Measurements from ENCODE around the gene DDAH1.

Gene DDAH1

DNA sequence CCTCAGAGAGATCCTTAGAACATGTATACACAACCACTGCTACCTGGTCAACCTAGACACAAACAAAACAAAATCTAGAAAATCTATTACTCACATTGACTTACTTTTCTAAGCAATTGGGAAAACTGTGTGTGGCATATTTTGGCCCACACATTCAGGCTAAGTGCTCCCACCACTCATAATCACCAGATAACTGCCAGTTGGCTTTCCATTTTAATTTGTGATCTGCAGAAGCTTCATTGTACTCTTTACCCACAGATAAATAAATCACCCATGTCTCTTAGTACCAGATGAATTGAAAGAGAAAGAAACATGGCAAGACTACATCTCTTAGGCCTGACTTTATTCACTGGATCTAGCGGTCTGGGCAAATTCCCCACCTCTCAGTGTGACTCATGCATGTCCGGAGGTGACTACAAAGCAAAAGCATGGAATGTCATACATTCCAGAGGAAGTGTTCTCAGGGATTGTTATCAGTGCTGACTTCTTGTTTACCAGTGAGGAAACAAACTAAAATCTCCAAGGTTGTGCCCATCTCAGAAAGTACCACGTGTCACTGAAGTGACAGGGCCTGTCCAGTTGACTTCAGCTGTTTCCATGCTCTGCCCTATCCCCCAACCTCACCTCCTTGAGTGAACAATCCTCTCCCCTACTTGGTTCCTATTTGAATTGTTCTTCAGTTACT is 136.1 kb downstream of the DDAH1 start:
- no peak for DNase-seq (ENCODE audit: low read depth in 3 of 3)

DNA sequence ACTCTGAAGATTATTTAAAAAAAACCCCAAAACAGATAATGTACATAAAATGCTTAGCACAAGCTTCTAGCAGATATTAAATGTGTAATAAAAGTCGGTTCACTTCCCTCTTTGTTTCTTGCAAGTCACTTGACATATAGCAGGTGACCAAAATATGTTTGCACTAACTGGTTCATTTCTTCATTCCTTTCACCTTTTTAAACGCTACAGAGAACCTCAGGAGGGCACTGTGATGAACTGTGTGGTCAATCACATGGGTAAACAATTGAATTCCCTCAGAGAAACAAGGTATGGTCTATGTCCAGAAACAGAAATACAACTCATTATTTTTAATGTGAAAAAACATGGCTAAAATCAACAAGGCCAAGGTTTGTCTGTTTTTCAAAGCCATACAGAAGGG is 137.2 kb downstream of the DDAH1 start:
- DNase-seq (ENCODE audit: low read depth in 3 of 3) = no peak

DNA sequence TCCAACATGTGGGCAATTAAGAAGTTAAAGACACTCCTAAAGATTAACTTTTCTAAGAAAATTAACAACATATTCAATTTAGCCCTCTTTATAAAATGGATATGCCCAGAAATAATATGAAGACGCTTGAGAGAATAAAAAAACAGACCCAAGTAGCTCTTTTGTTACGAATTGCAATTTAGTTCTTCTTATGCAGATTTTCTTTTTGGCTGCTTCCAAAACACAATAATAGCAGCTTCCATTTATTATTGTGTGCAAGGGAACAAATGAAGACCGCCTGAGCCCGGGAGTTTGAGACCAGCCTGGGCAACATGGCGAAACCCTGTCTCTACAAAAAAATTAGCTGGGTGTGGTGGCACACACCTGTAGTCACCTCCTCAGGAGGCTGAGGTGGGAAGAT is 138.1 kb downstream of the DDAH1 start:
- no peak for DNase-seq (ENCODE audit: low read depth in 3 of 3)

DNA sequence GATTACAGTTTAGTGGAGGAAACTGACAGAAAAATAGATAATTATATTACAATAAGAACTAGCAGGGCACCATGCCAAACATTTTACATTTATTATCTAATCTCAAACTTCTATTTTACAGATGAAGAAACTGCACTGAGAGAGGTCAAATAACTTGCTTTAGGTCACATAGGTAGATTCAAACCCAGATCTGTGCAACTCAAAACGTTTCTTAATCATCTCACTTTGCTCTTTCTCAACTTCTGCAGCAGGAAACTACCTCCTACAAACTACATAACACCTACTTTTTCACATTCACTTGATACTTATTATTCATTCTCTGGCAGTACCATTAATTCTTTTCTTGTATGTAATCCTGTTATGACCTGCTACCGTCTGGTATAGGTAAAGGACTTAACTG is 138.6 kb downstream of the DDAH1 start:
- DNase-seq (ENCODE audit: low read depth in 3 of 3) = no peak

DNA sequence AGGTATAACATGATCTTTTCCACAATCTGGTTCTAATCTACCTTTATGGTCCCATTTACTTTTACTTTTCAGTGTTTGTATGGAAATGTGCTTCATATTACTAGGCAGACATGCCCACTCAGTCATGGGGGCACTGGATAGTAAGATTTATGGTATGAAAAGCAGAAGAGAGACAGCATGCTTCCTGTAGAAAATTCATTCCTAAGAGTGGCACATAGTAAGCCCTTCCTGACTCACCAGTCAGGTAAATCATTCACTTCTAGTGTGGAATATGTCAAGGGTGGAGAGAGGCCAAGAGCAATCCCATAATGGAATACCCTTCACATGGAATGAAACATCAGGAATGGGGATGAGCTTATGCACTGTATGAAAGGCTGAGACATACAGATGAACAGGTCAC is 139.0 kb downstream of the DDAH1 start:
- no peak for DNase-seq (ENCODE audit: low read depth in 3 of 3)

DNA sequence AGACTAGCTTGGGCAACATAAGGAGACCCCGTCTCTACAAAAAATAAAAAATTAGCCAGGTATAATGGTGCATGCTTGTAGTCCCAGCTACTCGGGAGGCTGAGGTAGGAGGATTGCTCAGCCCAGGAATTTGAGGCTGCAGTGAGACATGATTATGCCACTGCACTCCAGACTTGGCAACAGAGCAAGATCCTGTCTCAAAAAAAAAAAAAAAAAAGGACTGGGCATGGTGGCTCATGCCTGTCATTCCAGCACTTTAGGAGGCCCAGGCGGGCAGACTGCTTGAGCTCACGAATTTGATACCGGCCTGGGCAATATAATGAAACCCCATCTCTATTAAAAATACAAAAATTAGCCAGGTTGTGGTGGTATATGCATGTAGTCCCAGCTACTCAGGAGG is 141.2 kb downstream of the DDAH1 start:
- no peak for DNase-seq (ENCODE audit: low read depth in 3 of 3)

DNA sequence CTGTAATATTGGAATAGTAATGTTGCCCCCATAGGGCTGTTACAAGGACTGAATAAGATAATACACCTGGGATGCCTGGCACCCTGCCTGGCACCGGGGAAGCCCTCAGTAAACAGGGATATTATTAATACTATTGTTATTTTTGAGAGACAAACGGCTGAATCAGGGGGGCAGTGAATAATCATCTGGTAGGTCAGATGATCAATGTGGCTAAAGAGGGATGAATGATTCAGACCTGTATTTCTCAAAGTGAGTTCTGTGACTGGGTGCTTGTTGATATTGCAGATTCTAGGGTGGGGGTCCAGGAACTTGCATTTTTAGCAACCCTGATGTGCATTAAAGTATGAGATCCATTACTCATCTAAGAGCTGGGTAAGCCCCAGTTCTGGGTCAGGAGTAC is 142.3 kb downstream of the DDAH1 start:
- no peak for DNase-seq (ENCODE audit: low read depth in 3 of 3)

DNA sequence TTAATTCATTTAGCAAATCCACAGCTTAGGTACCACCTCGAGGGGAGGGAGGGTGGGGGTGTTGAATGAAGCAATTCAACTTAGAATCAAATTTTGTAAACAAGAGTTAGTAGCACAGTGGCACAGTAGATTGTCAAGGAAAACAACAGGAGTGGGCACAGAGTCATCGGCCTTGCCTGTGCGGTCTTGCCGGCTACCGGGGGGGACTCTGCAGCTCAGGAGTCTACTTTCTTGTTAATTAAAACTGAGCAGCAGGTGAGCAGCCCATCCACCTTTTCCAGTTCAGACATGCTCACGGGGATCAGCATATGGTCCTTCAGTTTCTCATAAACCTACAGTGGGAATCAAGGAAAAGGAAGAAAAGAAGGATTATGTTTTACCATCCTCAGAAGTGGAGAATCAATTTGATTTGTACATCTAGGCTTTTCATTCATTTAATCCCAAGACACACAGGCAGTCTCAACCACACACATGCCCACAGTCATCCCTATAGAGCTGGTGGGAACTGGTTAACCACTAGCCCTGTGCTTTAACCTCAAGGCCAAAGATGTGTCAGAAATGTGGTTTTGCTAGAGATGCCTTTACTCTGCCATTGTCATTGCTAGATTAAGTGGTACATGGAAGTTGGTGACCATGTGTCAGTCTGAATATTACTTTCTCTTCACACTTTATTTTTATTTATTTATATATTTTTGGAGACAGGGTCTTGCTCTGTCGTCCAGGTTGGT is 143.6 kb downstream of the DDAH1 start:
- no peak for DNase-seq (ENCODE audit: low read depth in 3 of 3)

DNA sequence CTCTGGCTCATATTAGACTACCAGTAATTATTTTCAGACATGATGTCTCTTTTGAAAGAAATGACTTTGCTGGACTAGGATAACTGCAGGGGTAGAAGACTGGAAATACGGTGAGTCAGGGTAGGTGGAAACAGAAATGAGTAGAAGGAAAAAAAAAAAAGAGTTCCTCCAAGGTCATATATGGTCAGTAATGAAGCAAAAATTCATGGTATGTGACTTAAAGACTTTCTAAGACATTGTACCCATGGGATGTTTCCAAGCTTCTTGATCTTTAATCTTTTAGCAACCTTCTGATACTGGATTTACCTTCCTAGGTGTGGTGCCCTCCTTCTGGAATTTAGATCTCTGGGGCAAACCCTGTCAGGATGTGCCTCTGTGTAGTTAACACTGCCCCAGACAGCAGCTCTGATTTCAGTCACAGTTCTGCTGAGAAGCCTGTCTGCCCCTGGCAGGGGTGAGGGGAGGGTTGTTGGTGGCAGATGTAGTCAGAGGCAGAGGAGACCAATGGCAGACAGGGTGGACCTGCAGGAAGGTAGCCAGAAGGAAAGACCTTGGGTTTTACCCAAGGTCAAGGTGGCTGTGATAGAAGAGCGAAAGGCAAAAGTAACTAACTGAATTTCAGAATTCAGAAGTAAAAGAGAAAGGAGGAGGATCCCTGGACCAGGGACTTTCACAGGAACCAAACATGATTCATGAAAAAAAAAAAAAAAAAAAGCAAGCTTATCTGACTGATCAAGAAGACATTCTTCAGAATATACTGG is 144.4 kb downstream of the DDAH1 start:
- DNase-seq (ENCODE audit: low read depth in 3 of 3) = no peak

DNA sequence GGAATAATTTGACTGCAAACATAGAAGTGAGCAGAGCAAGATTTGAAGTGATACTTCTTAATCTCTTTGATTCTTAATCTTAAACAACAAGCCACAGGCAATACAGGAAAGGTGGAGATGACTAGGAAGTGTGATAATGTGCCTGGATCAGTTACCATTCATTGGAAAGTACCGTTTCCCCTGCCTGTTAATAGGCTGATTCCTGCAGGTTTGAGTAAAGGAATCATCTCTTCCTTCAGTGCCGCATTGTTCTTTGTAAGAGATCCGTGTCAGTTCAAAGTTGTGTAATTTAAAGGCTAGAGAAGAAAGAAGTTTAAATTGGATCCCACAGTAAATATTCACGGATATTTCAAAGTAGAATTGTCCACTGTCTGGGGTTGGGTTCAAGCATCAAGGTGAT is 145.0 kb downstream of the DDAH1 start:
- DNase-seq (ENCODE audit: low read depth in 3 of 3) = no peak

DNA sequence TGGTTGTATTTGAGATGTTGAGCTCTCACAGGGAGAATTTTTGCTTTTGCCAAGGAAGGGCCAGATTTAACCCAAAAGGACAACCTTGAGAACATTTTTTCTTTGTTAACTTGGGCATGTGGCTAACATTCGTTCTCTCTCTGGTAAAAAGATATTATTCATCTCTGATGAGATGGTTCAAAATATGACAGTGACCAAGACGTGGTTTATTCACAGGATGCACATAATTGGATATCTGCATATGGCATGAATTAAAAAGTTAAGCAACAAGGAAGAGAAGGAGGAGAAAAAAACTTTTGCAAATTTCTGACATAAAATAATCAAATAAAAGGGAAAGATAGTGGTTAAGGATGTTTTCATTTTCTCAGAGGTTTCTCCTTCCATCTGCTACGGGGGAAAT is 145.5 kb downstream of the DDAH1 start:
- no peak for DNase-seq (ENCODE audit: low read depth in 3 of 3)

DNA sequence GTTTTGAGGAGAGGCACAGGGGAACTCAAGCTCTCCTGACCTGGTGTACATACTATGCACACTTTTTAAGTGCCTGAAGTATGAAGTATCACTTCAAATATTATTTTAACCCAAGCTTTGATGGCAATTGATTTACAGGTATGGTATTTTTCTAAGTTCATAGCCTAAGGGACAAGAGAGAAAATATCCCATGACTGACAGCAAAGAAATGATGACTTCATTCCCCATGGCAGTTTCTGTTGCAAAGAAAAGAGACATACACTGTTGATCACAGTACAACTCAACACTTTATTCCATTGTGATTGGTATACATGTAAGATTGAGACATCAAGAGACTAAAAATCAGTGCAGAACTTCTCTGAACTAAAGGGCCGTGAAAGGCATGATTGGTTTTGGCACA is 146.7 kb downstream of the DDAH1 start:
- no peak for DNase-seq (ENCODE audit: low read depth in 3 of 3)

DNA sequence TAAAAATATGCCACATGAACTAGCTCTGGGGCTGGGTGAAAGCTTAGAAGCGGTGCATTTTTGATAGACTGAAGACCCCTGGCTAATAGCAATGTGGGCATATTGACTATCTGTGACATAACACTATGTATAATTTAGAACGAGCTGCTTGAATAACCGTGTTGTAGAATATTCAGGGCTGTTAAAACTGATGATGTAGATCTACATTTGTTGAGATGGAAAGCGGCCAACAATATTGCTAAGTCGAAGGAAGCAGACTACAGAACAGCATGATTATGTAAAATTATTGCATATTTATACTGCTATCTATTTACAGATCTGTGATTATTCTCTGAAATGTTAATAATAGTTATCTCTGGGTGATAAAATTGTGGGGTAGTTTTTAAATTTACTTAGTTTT is 147.4 kb downstream of the DDAH1 start:
- no peak for DNase-seq (ENCODE audit: low read depth in 3 of 3)

DNA sequence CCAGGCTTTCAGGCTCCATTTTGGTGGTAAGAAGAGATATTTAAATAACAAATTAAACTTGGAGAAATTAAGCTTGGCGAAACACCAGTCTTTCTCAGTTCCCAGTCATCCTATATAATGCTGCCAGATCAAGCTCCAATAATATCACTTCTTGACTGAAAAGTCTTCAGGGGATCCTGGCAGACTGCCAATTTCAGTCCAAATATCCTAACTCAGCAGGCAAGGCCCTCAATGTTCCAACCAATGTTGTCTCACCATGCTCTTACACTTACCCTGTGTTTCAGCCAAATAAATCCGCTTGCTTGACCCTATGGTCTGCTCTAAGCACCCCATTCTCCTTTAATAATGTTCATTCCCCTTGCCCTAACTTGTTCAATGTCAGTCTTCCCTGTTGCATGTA is 148.6 kb downstream of the DDAH1 start:
- DNase-seq (ENCODE audit: low read depth in 3 of 3) = no peak

DNA sequence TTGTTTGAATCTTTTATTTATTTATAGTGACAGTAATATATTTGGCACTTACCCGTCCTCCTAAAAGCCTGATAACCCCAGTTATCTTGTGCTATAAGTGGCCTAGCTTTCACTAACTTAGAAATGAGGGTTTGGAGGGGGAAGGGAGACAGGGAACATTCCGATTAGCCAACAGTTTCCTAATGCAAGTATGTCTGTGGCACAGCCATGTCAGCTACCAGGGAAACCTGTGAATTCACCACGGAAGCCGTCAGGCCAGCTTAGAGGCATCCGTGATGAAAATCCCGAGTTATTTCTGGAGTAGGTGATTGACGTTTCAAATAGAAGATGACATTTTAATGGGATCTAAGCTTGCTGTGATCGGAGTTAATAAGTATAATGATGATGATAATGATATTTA is 149.2 kb downstream of the DDAH1 start:
- no peak for DNase-seq (ENCODE audit: low read depth in 3 of 3)

DNA sequence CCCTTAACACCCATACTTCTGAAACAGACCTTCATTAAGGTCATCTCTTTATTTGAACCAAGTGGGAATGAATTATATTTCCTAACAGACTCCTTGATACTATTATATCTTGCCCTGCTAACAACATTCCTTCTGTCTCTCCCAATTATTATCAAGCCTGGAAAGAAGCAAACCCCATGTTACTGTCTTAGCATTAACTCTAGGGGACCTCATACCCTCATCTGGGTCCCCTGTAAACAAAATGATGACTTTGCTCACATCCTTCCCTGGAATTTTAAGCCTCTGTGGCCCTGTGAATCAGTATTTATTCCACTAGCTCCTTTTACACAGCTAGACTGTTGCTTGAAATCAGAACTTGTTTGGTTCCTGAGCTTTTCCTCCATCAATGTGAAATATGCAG is 150.2 kb downstream of the DDAH1 start:
- no peak for DNase-seq (ENCODE audit: low read depth in 3 of 3)

DNA sequence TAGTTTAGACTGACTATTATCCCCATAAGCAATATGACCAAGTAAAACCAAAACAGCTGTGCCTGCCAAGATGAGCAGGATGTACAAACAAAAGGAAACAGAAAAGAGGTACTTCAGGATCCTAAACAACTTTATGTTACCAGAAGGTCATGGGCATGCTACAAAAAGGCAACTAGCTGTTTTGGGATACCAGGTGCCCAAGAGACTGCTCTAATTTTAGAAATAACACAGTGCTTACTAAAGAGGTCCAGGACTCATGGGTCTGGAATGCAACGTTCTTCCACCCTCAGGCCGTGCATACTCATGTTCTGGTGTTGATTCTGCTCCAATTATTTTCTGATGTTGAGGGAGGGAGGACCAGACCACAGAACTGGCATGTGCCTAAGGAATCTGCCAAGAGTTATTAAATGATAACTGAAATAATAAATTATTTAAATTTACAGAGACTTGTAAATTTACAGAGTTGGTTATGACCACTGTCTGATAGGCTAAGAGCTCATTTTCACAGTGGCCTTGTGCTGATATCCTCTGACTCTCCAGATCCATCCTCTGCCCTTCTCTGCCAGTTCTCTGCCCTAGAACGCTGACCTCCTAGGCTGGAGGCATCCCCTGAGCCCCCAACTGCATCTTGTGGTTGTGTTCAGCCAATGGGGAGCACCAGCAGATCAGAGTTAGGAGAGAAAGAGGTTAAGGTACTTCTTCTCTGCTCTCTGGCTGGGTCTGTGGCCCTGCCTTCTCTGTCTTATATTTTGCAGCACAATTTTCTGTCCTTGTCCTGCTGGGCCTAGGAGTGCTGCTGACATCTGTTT is 150.9 kb downstream of the DDAH1 start:
- no peak for DNase-seq (ENCODE audit: low read depth in 3 of 3)

DNA sequence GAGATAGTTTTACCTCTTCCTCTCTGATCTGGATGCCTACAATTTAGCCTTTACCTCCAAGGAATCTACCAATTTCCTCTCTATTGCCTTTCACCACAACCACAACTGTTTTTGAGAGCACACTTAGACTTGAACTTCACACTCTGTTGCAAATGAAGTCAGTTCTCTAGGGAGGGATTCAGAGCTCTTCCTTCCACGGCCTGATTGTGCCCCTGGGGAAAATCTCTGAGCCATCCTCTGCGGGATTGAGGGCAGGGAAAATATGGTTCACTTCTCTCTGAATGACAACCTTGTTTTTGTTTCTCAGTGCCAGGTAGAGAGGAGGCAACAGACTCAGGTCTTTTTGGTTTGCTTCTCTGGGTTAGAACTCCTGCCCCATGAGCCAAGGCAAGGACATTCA is 153.1 kb downstream of the DDAH1 start:
- DNase-seq (ENCODE audit: low read depth in 3 of 3) = no peak

DNA sequence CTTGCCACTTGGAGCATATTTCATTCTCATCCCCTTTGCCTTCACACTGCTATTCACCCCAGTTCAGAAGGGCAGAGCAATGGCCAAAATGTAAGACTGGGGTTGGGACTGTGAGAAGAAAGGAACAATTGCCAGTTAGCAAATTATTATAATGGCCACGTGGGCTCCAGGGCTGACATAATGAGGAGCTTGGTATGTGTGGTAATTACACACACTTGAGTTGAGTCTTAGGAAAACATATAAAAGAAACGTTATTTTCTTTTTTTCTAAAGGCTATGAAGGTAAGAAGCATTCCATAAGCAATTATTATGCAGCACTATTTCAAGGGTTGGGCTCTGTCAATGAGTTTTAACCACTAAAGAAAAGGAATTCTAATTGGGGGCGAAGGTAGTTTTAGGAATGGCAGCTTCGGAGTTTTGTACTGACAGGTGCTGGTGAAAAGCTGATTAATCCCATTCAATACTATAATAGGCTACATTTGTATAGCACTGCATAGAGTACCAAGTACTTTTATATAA is 156.1 kb downstream of the DDAH1 start:
- no peak for DNase-seq (ENCODE audit: low read depth in 3 of 3)

DNA sequence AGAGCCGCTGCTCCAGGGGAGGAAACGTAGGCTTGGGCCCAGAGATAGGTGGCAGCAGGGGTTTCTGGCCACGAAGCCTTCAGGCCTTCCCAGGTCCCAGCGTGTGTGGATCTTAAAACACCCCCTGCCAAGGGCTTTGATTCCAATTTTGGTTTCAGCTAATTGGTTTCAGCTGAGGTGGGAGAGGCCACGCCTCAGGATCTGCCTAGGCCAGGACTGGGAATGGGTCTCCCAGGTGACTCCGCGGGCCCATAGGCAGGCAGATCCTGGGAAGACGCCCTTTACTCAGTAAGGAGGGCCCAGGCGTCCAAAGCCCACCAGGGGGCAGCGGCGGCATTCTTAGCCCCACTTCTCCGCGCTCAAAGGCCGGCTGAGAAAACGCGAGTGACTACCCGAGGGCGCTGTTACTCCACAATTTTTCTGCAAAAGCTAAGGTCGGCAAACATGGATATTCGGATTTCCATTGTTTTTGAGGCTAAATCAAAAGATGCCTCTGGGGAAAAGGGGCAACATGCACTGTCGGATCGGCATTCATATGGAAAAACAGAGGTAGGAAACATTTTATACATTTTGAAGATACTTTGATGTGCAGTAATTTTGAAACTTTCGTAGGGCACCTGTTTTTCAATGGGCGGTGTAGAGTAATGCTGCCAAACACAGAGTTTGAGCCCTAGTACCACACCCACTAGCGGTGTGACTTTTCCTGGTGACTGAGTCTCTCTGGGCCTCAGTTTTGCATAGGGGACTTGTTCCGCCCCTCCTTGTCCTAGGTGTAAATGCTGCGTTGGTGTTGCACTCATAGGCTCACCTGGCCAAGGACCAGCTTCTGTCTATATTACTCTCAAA is 156.7 kb downstream of the DDAH1 start:
- DNase-seq (ENCODE audit: low read depth in 3 of 3) = peak; percentile 23 to 38 (median 36)

DNA sequence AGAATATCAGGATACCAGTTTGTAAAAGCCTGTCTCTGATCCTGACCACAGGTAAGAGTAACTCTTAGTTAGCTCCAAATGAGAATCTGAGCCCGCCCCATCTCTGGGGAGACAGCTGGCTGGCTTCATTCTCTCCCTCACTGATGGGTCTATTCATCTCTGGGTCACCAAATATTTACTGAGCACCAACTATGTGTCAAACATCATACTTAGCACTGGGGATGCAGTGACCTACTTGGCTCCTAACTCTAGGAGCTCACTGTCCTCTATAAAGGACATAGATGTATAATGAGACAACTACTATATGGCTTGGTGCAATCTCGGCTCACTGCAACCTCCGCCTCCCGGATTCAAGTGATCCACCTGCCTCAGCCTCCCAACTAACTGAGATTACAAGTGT is 158.7 kb downstream of the DDAH1 start:
- DNase-seq (ENCODE audit: low read depth in 3 of 3) = no peak

All from stimulated activated CD4-positive, alpha-beta T cell treated with anti-CD3 and anti-CD28 coated beads, TNF-alpha, amount 100 ng/mL, for 4 hours (primary cell).